HUES64 (cell line): ENCODE data around the gene DDX6.

Experiments
- H3K27ac ChIP-seq: 2 replicates; pipeline ENCODE4 v1.7.0; 2013; ENCODE audit warnings: low read depth, low read length, inconsistent platforms
- H3K27me3 ChIP-seq: 2 replicates; pipeline ENCODE4 v1.6.1; 2013; ENCODE audit warnings: mild to moderate bottlenecking, low read length; ENCODE audit not compliant: insufficient read depth
- H3K36me3 ChIP-seq: 2 replicates; pipeline ENCODE4 v1.6.1; 2013; ENCODE audit warnings: mild to moderate bottlenecking, low read length; ENCODE audit not compliant: insufficient read depth
- H3K4me1 ChIP-seq: 2 replicates; pipeline ENCODE4 v1.6.1; 2013; ENCODE audit warnings: mild to moderate bottlenecking, low read length, moderate library complexity; ENCODE audit not compliant: insufficient read depth
- H3K4me3 ChIP-seq: 2 replicates; pipeline ENCODE4 v1.5.1; 2013; ENCODE audit warnings: mild to moderate bottlenecking, low read length, moderate library complexity
- H3K9ac ChIP-seq: 2 replicates; pipeline ENCODE4 v1.6.1; 2013; ENCODE audit warnings: mild to moderate bottlenecking, low read depth, low read length
- H3K9me3 ChIP-seq: 2 replicates; pipeline ENCODE4 v1.6.1; 2013; ENCODE audit warnings: low read depth, low read length; ENCODE audit not compliant: insufficient read depth
- WGBS: fragments of 150-250, 120-280 bp; methylation state at CpG from one replicate; pipeline ENCODE4 v1.1.7; 2013; ENCODE audit warnings: missing lambda C conversion rate; 5-methylcytosine and 5-hydroxymethylcytosine counted together

The DDX6 gene

GRCh38 chr11:118699506-118700220 lies 91.3 kb downstream of the DDX6 start:
- no peaks in the 10 kb centered on the region for H3K4me1 ChIP-seq
- WGBS, result 91% methylated on average over 7 of the region's 7 CpGs
- H3K9ac ChIP-seq, result no peak overlapping the region

More at GRCh38 chr11:118699506-118700220, 91.3 kb downstream of the DDX6 start:
- Histone ChIP-seq H3K9me3 (peaks cover 4% of the 10 kb centered on the region; the same call in 1 of the 2 replicates), H3K27me3 (no peaks in the 10 kb centered on the region), H3K27ac (no peak overlapping the region), H3K4me3 (no peak overlapping the region), H3K36me3 (no peaks in the 10 kb centered on the region)
